Measurements from ENCODE around the gene IFI6. TPM values are rescaled to one million over a fixed set of nuclear protein-coding genes. Genes with fewer than 3 reads are reported as not detected.

The IFI6 gene, protein sequence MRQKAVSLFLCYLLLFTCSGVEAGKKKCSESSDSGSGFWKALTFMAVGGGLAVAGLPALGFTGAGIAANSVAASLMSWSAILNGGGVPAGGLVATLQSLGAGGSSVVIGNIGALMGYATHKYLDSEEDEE
- 1.3 and 2.8 TPM in 2 replicates for total RNA-seq

GRCh38 chr1:27671964-27672749 is at the start of gene IFI6:
TSS of gene IFI6 (minus strand) at chr1:27672192. CDS start at chr1:27669314, 2,878 bp downstream.
- DNase-seq (ENCODE audit: low read depth): peak; percentile 92
- H3K4me3 ChIP-seq (ENCODE audit: low read depth, low read length): peak within 1 kb of the TSS; percentile 12
- TF ChIP-seq, protein P1, sequence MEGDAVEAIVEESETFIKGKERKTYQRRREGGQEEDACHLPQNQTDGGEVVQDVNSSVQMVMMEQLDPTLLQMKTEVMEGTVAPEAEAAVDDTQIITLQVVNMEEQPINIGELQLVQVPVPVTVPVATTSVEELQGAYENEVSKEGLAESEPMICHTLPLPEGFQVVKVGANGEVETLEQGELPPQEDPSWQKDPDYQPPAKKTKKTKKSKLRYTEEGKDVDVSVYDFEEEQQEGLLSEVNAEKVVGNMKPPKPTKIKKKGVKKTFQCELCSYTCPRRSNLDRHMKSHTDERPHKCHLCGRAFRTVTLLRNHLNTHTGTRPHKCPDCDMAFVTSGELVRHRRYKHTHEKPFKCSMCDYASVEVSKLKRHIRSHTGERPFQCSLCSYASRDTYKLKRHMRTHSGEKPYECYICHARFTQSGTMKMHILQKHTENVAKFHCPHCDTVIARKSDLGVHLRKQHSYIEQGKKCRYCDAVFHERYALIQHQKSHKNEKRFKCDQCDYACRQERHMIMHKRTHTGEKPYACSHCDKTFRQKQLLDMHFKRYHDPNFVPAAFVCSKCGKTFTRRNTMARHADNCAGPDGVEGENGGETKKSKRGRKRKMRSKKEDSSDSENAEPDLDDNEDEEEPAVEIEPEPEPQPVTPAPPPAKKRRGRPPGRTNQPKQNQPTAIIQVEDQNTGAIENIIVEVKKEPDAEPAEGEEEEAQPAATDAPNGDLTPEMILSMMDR (IDR thresholded peaks at IDR 0.05; ENCODE audit: insufficient read depth, low read length, severe bottlenecking): peak; percentile 36
- no peaks in the 10 kb centered on the region for H3K36me3 ChIP-seq (ENCODE audit: control insufficient read depth, insufficient read depth, low read length)
- FAIRE-seq: no peak
- no peaks in the 10 kb centered on the region for H3K27me3 ChIP-seq (ENCODE audit: control insufficient read depth, insufficient read depth, low read length)

DNA sequence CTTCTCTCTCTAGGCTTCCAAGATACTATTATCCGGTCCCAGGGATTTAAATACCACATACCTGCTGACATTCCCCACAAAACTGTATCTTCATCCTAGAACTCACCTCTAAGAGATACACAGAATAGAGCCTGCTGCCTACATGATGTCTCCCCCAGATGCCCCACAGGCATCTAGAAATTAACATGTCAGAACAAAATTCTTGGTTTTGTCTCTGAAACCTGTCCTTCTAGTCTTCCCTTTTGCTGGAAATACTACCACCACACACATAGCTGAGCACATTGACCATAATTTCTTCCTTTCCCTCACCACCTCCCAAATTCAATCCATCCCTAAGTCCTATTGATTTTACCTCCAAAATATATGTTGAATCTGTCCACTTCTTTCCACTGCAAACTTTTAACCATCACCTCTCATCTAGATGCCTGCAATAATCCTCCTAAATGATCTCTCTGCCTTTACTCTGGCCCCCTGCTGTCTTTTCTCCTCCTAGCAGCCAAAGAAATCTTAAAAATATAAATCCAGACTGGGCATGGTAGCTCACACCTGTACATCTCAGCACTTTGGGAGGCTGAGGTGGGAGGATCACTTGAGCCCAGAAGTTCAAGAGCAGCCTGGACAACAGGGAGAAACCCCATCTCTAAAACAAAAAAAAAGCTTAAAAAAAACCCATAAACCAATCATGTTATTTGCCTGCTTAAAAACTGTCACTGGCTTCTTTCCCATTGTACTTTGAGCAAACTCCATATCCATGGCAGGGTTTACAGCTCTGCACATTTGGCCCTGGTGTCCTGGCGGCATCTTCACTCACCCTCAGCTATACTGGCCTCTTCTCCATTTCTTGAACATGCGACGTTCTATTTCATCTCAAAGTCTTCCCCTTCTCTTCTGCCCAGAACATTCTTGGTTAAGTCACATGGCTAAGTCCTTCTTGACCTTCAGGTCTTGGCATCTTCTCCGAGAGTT is 47.6 kb upstream of the IFI6 start:
- H3K4me3 ChIP-seq (ENCODE audit: low read depth, low read length): no peak overlapping the region
- FAIRE-seq (no peak), DNase-seq (ENCODE audit: low read depth) (peak; percentile 31)
- H3K27me3 ChIP-seq (ENCODE audit: control insufficient read depth, insufficient read depth, low read length): no peaks in the 10 kb centered on the region
- TF ChIP-seq, protein P1 (IDR thresholded peaks at IDR 0.05; ENCODE audit: insufficient read depth, low read length, severe bottlenecking): peak; percentile 15
- H3K36me3 ChIP-seq (ENCODE audit: control insufficient read depth, insufficient read depth, low read length): no peaks in the 10 kb centered on the region

DNA sequence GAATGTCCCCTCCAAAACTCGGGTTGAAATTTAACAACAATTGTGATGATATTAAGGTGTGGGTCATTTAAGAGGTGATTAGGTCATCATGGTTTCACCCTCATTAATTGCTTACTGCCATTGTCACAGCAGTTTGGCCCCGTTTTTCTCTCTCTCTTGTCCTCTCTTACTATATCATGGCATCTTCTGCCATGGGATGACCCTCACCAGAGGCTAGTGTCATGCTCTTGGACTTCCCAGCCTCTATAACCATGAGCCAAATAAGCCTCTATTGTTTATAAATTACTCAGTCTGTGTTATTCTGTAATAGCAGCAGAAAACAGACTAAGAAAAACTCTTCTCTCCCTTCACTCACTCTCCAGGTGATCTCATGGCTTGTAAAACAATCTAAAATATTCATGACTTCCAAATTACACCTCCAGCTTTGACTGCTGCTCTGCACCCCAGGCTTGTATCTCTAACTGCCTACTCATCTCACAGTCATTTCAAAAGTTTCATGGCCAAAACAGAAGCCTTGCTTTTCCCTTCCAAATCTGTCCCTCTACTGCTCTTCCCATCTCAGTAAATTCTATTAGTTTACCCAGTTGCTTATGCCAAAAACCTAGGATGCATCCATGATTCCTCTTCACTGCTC is 44.4 kb upstream of the IFI6 start:
- TF ChIP-seq, protein P1 (IDR thresholded peaks at IDR 0.05; ENCODE audit: insufficient read depth, low read length, severe bottlenecking): no peak

GRCh38 chr1:27713869-27714513 is 42.0 kb upstream of the IFI6 start:
- TF ChIP-seq, protein P1 (IDR thresholded peaks at IDR 0.05; ENCODE audit: insufficient read depth, low read length, severe bottlenecking): no peak
- no peaks in the 10 kb centered on the region for H3K27me3 ChIP-seq (ENCODE audit: control insufficient read depth, insufficient read depth, low read length)
- FAIRE-seq (no peak), DNase-seq (ENCODE audit: low read depth) (no peak)
- no peak overlapping the region for H3K4me3 ChIP-seq (ENCODE audit: low read depth, low read length)
- no peaks in the 10 kb centered on the region for H3K36me3 ChIP-seq (ENCODE audit: control insufficient read depth, insufficient read depth, low read length)

More for the DNA sequence above, 44.4 kb upstream of the IFI6 start:
- Histone ChIP-seq H3K36me3 (ENCODE audit: control insufficient read depth, insufficient read depth, low read length) (no peaks in the 10 kb centered on the region), H3K4me3 (ENCODE audit: low read depth, low read length) (no peak overlapping the region), H3K27me3 (ENCODE audit: control insufficient read depth, insufficient read depth, low read length) (no peaks in the 10 kb centered on the region)
- FAIRE-seq (no peak), DNase-seq (ENCODE audit: low read depth) (no peak)

DNA sequence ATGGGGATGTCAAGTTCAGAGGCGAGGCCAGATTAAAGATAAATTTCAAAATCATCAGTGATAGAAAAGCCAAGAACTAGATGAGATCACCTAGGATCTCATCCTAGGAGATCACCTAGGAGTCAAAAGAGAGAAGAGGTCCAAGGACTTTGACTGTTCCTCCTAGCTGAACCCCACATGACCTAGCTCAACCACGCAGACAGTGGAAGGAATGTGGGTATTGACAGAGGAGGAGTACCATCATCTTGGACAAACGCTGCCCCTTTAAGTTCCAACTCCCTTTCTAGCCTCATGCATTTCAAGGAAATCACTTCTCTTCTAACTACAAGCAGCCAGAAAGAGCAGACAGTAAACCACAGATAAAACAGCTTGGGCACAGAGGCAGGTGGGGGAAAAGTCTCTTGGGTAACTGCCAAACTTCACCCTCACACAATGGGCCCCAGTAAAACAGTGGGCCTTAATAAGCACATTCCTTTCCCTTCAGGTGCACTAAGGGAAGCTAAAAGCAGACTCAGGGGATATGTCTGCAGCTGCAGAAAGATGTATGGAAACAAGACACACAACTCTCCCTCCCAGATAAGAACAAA is 41.2 kb upstream of the IFI6 start:
- no peaks in the 10 kb centered on the region for H3K36me3 ChIP-seq (ENCODE audit: control insufficient read depth, insufficient read depth, low read length)
- no peaks in the 10 kb centered on the region for H3K27me3 ChIP-seq (ENCODE audit: control insufficient read depth, insufficient read depth, low read length)
- no peak for FAIRE-seq
- TF ChIP-seq, protein P1 (IDR thresholded peaks at IDR 0.05; ENCODE audit: insufficient read depth, low read length, severe bottlenecking): no peak
- DNase-seq (ENCODE audit: low read depth): no peak
- H3K4me3 ChIP-seq (ENCODE audit: low read depth, low read length): no peak overlapping the region
